Measurements from ENCODE around the gene RCOR1.

- TF ChIP-seq, protein P1, sequence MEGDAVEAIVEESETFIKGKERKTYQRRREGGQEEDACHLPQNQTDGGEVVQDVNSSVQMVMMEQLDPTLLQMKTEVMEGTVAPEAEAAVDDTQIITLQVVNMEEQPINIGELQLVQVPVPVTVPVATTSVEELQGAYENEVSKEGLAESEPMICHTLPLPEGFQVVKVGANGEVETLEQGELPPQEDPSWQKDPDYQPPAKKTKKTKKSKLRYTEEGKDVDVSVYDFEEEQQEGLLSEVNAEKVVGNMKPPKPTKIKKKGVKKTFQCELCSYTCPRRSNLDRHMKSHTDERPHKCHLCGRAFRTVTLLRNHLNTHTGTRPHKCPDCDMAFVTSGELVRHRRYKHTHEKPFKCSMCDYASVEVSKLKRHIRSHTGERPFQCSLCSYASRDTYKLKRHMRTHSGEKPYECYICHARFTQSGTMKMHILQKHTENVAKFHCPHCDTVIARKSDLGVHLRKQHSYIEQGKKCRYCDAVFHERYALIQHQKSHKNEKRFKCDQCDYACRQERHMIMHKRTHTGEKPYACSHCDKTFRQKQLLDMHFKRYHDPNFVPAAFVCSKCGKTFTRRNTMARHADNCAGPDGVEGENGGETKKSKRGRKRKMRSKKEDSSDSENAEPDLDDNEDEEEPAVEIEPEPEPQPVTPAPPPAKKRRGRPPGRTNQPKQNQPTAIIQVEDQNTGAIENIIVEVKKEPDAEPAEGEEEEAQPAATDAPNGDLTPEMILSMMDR (IDR thresholded peaks at IDR 0.05): no peak
- TF ChIP-seq POLR2A (IDR thresholded peaks at IDR 0.05) (no peak), POLR2AphosphoS5 (IDR thresholded peaks at IDR 0.05) (no peak)
Measured at GRCh38 chr14:102708494-102708893, 116.0 kb downstream of the RCOR1 start.

All from transverse colon (tissue), 4 donors.